Nephron (organoid): ENCODE data around the gene KIF6.
A peak's percentile ranks its signal among the peaks of the same experiment; 100 is the strongest.

ENCODE experiments used
- H3K27ac Mint-ChIP-seq, 3 experiments: 2 replicates each; pipeline ENCODE4 v1.8.0; 2020; ENCODE audit warnings: mixed read lengths in 3 of 3, mild to moderate bottlenecking in 2 of 3, moderate library complexity in 1 of 3
- H3K27me3 Mint-ChIP-seq: 2 replicates; pipeline ENCODE4 v1.8.0; 2021; ENCODE audit warnings: low read depth, mild to moderate bottlenecking, moderate library complexity, mixed read lengths
- H3K36me3 Mint-ChIP-seq: 2 replicates; pipeline ENCODE4 v1.8.0; 2020; ENCODE audit warnings: low read depth, mixed read lengths
- H3K4me1 Mint-ChIP-seq: 2 replicates; pipeline ENCODE4 v1.8.0; 2020; ENCODE audit warnings: mixed read lengths
- H3K4me3 Mint-ChIP-seq, 3 experiments: 2 replicates each; pipeline ENCODE4 v1.8.0; 2020; ENCODE audit warnings: mild to moderate bottlenecking in 3 of 3, mixed read lengths in 3 of 3, moderate library complexity in 2 of 3
- H3K9me3 Mint-ChIP-seq: 2 replicates; pipeline ENCODE4 v1.8.0; 2020; ENCODE audit warnings: mixed read lengths
- TF ChIP-seq, protein P1 (sequence below), 3 experiments: fragments of 200-600 bp; sonication (generic); IDR thresholded peaks; one replicate each; pipeline ENCODE4 v1.5.0; 2021; ENCODE audit warnings: antibody characterized with exemption in 3 of 3; ENCODE audit not compliant: unreplicated experiment in 3 of 3

KIF6 gene

GRCh38 chr6:39646751-39647420 lies 78.3 kb downstream of the KIF6 start:
- Mint-ChIP-seq H3K27ac (peak overlapping the region in 1 of 3 experiments; percentile 0), H3K9me3 (no peaks in the 10 kb centered on the region), H3K36me3 (no peaks in the 10 kb centered on the region), H3K27me3 (peaks cover 4% of the 10 kb centered on the region), H3K4me3 (no peak overlapping the region), H3K4me1 (peaks cover 15% of the 10 kb centered on the region)
- TF ChIP-seq, protein P1, sequence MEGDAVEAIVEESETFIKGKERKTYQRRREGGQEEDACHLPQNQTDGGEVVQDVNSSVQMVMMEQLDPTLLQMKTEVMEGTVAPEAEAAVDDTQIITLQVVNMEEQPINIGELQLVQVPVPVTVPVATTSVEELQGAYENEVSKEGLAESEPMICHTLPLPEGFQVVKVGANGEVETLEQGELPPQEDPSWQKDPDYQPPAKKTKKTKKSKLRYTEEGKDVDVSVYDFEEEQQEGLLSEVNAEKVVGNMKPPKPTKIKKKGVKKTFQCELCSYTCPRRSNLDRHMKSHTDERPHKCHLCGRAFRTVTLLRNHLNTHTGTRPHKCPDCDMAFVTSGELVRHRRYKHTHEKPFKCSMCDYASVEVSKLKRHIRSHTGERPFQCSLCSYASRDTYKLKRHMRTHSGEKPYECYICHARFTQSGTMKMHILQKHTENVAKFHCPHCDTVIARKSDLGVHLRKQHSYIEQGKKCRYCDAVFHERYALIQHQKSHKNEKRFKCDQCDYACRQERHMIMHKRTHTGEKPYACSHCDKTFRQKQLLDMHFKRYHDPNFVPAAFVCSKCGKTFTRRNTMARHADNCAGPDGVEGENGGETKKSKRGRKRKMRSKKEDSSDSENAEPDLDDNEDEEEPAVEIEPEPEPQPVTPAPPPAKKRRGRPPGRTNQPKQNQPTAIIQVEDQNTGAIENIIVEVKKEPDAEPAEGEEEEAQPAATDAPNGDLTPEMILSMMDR (IDR thresholded peaks at IDR 0.05; ENCODE audit: unreplicated experiment in 3 of 3): no peak

DNA sequence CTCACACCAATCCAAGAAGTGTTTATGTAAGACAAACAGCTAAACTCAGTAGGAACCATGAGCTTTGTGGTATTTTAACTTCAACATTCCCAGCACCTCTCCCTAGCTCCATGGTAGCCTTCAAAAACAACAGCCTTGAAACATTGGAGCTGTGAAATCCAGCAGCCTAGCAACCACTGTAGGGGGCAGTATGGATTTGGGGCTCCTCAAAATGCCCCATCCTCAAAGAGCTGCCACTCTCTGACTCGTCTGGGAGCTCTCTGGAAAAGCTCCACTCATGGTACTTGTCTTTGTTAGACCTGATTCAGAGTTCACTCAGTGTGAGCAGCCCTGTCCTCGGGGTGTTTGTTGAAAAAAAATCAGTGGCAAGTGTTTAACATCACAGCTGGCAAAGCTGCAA lies 82.9 kb downstream of the KIF6 start:
- Mint-ChIP-seq H3K27me3 (no peaks in the 10 kb centered on the region), H3K4me3 (no peak overlapping the region), H3K36me3 (no peaks in the 10 kb centered on the region), H3K9me3 (no peaks in the 10 kb centered on the region), H3K4me1 (peaks cover 16% of the 10 kb centered on the region), H3K27ac (no peak overlapping the region)
- TF ChIP-seq, protein P1 (IDR thresholded peaks at IDR 0.05; ENCODE audit: unreplicated experiment in 3 of 3): no peak

DNA sequence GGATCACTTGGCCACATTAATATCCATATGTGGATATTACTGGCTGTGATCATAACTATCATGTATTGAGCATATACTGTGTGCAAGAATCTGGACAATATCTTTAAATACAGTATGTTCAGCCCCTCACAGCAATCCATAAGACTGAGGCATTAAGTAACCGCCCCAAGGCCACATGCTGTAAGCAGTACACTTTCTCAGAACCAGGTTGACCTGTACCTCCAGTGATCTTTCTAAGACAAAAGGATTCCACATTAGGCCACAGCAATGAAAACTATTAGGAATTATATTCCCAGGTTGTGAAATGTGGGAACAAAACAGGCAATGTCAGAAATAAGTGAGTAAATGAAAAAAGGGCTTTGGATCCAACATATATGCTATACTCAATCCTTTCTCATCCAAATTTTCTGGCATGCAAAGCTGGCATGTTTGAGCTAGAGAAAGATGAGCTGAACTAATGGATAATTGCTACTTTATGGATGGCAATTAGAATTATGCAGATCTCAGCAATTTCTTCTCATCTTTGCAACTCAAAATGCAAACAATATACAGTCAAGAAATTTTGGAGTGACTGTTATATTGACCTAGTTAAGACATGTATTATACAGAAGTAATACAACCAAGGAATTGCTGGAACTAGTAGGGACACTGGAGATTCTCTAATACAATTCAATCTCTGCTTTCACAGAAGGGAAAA lies 86.9 kb downstream of the KIF6 start:
- Mint-ChIP-seq H3K9me3 (no peaks in the 10 kb centered on the region), H3K27ac (peak overlapping the region in 1 of 3 experiments; percentile 15), H3K4me3 (no peak overlapping the region), H3K27me3 (no peaks in the 10 kb centered on the region), H3K36me3 (no peaks in the 10 kb centered on the region), H3K4me1 (peaks cover 9% of the 10 kb centered on the region)
- TF ChIP-seq, protein P1 (IDR thresholded peaks at IDR 0.05; ENCODE audit: unreplicated experiment in 3 of 3): no peak

DNA sequence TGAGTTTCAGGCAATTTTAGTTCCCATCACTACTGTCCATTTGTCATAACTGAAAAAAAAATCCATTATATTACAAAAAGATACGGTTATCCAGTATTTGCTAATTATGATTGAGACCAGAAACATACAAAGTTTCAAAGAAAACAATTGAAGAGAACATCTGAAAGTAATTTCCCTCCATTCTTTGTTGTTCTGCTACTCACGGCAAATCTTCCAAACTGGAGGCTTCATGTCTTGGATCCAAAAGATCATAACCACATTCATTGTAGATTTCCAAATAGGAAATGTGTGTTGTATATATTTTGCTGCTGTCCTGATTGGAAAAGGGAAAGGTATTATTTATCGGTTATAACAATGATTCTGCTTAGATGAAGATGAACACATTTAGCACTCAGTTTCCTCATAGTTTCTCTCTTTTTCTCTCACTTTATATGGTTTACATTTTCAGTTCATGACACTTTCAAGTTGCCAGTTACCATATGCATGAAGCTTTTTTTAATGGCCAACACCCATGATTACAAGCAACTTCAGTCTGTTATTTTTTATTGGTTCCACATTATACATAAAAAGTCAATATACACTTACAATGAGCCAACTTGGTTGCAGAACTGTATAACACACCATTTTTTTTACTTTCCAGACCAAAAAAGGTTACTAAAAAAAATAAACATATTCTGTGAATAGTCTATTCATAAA lies 90.4 kb downstream of the KIF6 start:
- no peaks in the 10 kb centered on the region for H3K27me3 Mint-ChIP-seq
- H3K36me3 Mint-ChIP-seq: no peaks in the 10 kb centered on the region
- H3K4me1 Mint-ChIP-seq: peaks cover 9% of the 10 kb centered on the region
- H3K4me3 Mint-ChIP-seq: no peak overlapping the region
- no peak overlapping the region for H3K27ac Mint-ChIP-seq
- TF ChIP-seq, protein P1 (IDR thresholded peaks at IDR 0.05; ENCODE audit: unreplicated experiment in 3 of 3): no peak
- H3K9me3 Mint-ChIP-seq: peaks cover 2% of the 10 kb centered on the region

DNA sequence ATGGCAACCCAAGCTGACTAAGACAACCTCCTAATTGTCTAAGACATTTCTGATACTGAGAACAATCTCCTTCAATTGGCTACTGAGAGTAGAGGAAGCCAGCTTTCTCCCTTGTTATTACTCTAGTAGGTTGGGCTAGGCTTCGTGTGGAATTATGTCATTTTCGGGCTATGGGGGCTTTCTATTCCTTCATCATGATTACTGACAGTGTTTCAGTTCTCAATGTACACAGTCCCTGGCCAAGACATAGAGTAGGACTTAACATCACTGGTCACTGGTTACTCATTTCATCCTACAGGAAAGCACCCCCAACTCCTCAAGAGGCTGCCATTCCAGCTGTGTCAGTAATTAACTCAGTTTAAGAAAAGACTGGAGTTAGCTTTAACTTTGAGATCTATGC lies 100.0 kb downstream of the KIF6 start:
- Mint-ChIP-seq H3K9me3 (peaks cover 3% of the 10 kb centered on the region), H3K36me3 (no peaks in the 10 kb centered on the region), H3K27ac (no peak overlapping the region), H3K4me3 (no peak overlapping the region), H3K27me3 (no peaks in the 10 kb centered on the region), H3K4me1 (peaks cover 6% of the 10 kb centered on the region)
- TF ChIP-seq, protein P1 (IDR thresholded peaks at IDR 0.05; ENCODE audit: unreplicated experiment in 3 of 3): no peak
